ENCODE results near the gene GGCT. TPM values are rescaled to one million over a fixed set of nuclear protein-coding genes. Genes with fewer than 3 reads are reported as not detected.
A peak's percentile ranks its signal among the peaks of the same experiment; 100 is the strongest.
"Not testable (repeated sequence)": the region's sequence is repeated elsewhere in the genome, so short reads cannot be mapped to it uniquely, and the experiment has no call there.

The GGCT gene
- total and polyA plus RNA-seq, 4 donors, result 16.7 to 64.2 (median 25.9) TPM

- Histone ChIP-seq H3K4me3 (ENCODE audit: low read length in 2 of 2) (no peak overlapping the region), H3K9me3 (ENCODE audit: control insufficient read depth, low read length) (no peaks in the 10 kb centered on the region), H3K36me3 (ENCODE audit: control insufficient read depth in 1 of 2, insufficient read depth in 2 of 2, low read length in 1 of 2) (no peaks in the 10 kb centered on the region), H3K27me3 (ENCODE audit: control insufficient read depth in 1 of 2, insufficient read depth in 2 of 2, low read length in 1 of 2) (no peaks in the 10 kb centered on the region), H3K27ac (ENCODE audit: low read depth in 1 of 2, low read length in 2 of 2) (no peak overlapping the region), H3K4me1 (ENCODE audit: control insufficient read depth in 1 of 2, insufficient read depth in 2 of 2, low read length in 2 of 2) (peaks cover 0 to 2% of the 10 kb centered on the region in 2 donors)
- ATAC-seq (ENCODE audit: low FRiP score) (no peak), DNase-seq (no peak)
- intact Hi-C loops (cut with DNase I), result no loop called here
- WGBS, 2 donors, result 90 to 91% methylated on average over 2 of the region's 2 CpGs
Measured at GRCh38 chr7:30502470-30503251, 2.0 kb downstream of the GGCT start.

GRCh38 chr7:30501264-30501663, 3.4 kb downstream of the GGCT start:
- intact Hi-C loops (cut with DNase I), result no loop called here
- no peaks in the 10 kb centered on the region for H3K27me3 ChIP-seq (ENCODE audit: control insufficient read depth in 1 of 2, insufficient read depth in 2 of 2, low read length in 1 of 2)
- WGBS, 2 donors, result 94 to 97% methylated on average over 5 of the region's 5 CpGs
- no peak overlapping the region for H3K4me3 ChIP-seq (ENCODE audit: low read length in 2 of 2)
- peaks cover 0 to 2% of the 10 kb centered on the region in 2 donors for H3K4me1 ChIP-seq (ENCODE audit: control insufficient read depth in 1 of 2, insufficient read depth in 2 of 2, low read length in 2 of 2)
- no peak overlapping the region for H3K27ac ChIP-seq (ENCODE audit: low read depth in 1 of 2, low read length in 2 of 2)
- no peaks in the 10 kb centered on the region for H3K9me3 ChIP-seq (ENCODE audit: control insufficient read depth, low read length)
- H3K36me3 ChIP-seq (ENCODE audit: control insufficient read depth in 1 of 2, insufficient read depth in 2 of 2, low read length in 1 of 2), result no peaks in the 10 kb centered on the region
- no peak for ATAC-seq (ENCODE audit: low FRiP score)
- no peak for DNase-seq

DNA sequence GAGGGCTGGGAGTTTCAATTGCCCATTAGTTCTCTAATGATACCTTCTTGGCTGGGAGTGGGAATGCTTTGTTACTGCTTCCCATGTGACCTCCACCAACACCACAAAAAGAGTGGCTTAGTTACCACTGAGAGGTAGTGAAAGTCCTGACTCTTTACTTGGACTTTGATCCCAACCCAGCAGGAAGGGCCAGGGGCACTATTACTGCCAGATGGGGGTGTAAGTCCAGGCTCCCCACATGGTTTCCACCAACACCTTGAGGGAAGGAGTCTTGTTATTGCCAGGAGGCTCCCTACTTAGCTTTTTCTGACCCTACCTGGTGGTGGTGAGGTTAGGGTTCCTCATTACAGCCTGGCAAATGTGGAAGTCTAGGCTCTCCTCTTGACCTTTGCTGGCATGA, 11.4 kb downstream of the GGCT start:
- no peak overlapping the region for H3K27ac ChIP-seq (ENCODE audit: low read depth in 1 of 2, low read length in 2 of 2)
- intact Hi-C loops (cut with DNase I), result no loop called here
- ATAC-seq (ENCODE audit: low FRiP score) (no peak), DNase-seq (no peak)
- no peaks in the 10 kb centered on the region for H3K36me3 ChIP-seq (ENCODE audit: control insufficient read depth in 1 of 2, insufficient read depth in 2 of 2, low read length in 1 of 2)
- H3K27me3 ChIP-seq (ENCODE audit: control insufficient read depth in 1 of 2, insufficient read depth in 2 of 2, low read length in 1 of 2), result no peaks in the 10 kb centered on the region
- no peak overlapping the region for H3K4me3 ChIP-seq (ENCODE audit: low read length in 2 of 2)
- peaks cover 2% of the 10 kb centered on the region for H3K9me3 ChIP-seq (ENCODE audit: control insufficient read depth, low read length)
- no peaks in the 10 kb centered on the region for H3K4me1 ChIP-seq (ENCODE audit: control insufficient read depth in 1 of 2, insufficient read depth in 2 of 2, low read length in 2 of 2)

DNA sequence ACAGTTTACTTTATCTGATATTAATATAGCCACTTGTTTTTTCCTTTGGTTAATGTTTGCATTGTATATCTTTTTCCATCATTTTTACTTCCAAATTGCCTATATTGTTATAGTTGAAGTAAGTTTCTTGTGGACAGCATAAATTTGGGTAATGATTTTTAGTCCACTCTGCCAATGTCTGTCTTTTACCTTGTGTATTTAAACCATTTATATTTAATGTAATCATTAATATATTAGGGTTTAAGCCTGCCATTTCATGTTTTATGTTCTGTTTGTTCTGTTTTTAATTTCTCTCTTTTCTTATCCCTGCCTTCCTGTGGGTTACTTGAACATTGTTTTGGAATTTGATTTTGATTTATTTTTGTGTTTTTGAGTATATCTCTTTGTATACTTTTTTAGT, 13.2 kb downstream of the GGCT start:
- ATAC-seq (ENCODE audit: low FRiP score), result no peak
- no peaks in the 10 kb centered on the region for H3K36me3 ChIP-seq (ENCODE audit: control insufficient read depth in 1 of 2, insufficient read depth in 2 of 2, low read length in 1 of 2)
- no peak overlapping the region for H3K4me3 ChIP-seq (ENCODE audit: low read length in 2 of 2)
- peaks cover 2% of the 10 kb centered on the region for H3K9me3 ChIP-seq (ENCODE audit: control insufficient read depth, low read length)
- no peak overlapping the region for H3K27ac ChIP-seq (ENCODE audit: low read depth in 1 of 2, low read length in 2 of 2)
- no peak for DNase-seq
- H3K4me1 ChIP-seq (ENCODE audit: control insufficient read depth in 1 of 2, insufficient read depth in 2 of 2, low read length in 2 of 2), result no peaks in the 10 kb centered on the region
- intact Hi-C loops (cut with DNase I), result no loop called here
- H3K27me3 ChIP-seq (ENCODE audit: control insufficient read depth in 1 of 2, insufficient read depth in 2 of 2, low read length in 1 of 2), result no peaks in the 10 kb centered on the region

- intact Hi-C loops (cut with DNase I), result no loop called here
- Histone ChIP-seq H3K4me3 (ENCODE audit: low read length in 2 of 2) (no peak overlapping the region), H3K27ac (ENCODE audit: low read depth in 1 of 2, low read length in 2 of 2) (no peak overlapping the region), H3K36me3 (ENCODE audit: control insufficient read depth in 1 of 2, insufficient read depth in 2 of 2, low read length in 1 of 2) (no peaks in the 10 kb centered on the region), H3K4me1 (ENCODE audit: control insufficient read depth in 1 of 2, insufficient read depth in 2 of 2, low read length in 2 of 2) (no peaks in the 10 kb centered on the region), H3K9me3 (ENCODE audit: control insufficient read depth, low read length) (no peaks in the 10 kb centered on the region), H3K27me3 (ENCODE audit: control insufficient read depth in 1 of 2, insufficient read depth in 2 of 2, low read length in 1 of 2) (no peaks in the 10 kb centered on the region)
- no peak for ATAC-seq (ENCODE audit: low FRiP score)
- WGBS, 2 donors, result 80% methylated on average over 1 of the region's 1 CpG
- no peak for DNase-seq
Measured at GRCh38 chr7:30487371-30487770, 17.3 kb downstream of the GGCT start.

DNA sequence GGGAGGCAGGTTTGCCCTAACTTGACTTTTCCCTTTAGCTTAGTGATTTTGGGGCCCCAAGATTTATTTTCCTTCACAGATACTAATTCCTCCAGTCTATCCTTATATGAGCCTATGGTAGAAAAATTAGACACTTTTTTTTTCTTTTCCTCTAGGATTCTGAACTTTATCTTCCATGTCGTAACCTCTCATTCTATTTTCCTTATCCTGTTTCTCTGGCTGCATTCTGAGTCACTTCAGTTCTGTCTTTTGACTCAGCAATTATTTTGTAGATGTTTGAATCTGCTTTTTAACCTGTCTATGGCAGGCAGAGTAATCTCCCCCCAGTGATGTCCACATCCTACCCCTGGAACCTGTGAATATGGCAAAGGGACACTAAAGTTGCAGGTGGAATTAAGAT, 19.0 kb downstream of the GGCT start:
- DNase-seq (no peak), ATAC-seq (ENCODE audit: low FRiP score) (no peak)
- WGBS, 2 donors, result 90 to 97% methylated on average over 1 of the region's 1 CpG
- intact Hi-C loops (cut with DNase I), result no loop called here
- no peak overlapping the region for H3K4me3 ChIP-seq (ENCODE audit: low read length in 2 of 2)
- H3K27me3 ChIP-seq (ENCODE audit: control insufficient read depth in 1 of 2, insufficient read depth in 2 of 2, low read length in 1 of 2), result no peaks in the 10 kb centered on the region
- H3K9me3 ChIP-seq (ENCODE audit: control insufficient read depth, low read length), result no peaks in the 10 kb centered on the region
- no peaks in the 10 kb centered on the region for H3K4me1 ChIP-seq (ENCODE audit: control insufficient read depth in 1 of 2, insufficient read depth in 2 of 2, low read length in 2 of 2)
- H3K36me3 ChIP-seq (ENCODE audit: control insufficient read depth in 1 of 2, insufficient read depth in 2 of 2, low read length in 1 of 2), result no peaks in the 10 kb centered on the region
- no peak overlapping the region for H3K27ac ChIP-seq (ENCODE audit: low read depth in 1 of 2, low read length in 2 of 2)

DNA sequence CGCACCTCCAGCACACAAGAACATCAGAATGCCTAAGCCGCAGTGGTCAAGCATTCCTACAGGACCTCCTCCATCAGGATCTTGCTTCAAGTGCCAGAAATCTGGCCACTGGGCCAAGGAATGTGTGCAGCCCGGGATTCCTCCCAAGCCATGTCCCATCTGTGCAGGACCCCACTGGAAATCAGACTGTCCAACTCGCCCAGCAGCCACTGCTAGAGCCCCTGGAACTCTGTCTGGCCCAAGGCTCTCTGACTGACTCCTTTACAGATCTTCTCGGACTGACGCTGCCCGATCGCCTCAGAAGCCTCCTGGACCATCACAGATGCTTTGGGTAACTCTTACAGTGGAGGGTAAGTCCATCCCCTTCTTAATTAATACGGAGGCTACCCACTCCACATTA, 23.2 kb downstream of the GGCT start:
- H3K27ac ChIP-seq (ENCODE audit: low read depth in 1 of 2, low read length in 2 of 2); H3K4me1 ChIP-seq (ENCODE audit: control insufficient read depth in 1 of 2, insufficient read depth in 2 of 2, low read length in 2 of 2); H3K9me3 ChIP-seq (ENCODE audit: control insufficient read depth, low read length); intact Hi-C loops (cut with DNase I); H3K4me3 ChIP-seq (ENCODE audit: low read length in 2 of 2); ATAC-seq (ENCODE audit: low FRiP score); DNase-seq; H3K27me3 ChIP-seq (ENCODE audit: control insufficient read depth in 1 of 2, insufficient read depth in 2 of 2, low read length in 1 of 2); H3K36me3 ChIP-seq (ENCODE audit: control insufficient read depth in 1 of 2, insufficient read depth in 2 of 2, low read length in 1 of 2): not testable (repeated sequence)
- 93 to 94% methylated on average over 9 of the region's 9 CpGs for WGBS, 2 donors

DNA sequence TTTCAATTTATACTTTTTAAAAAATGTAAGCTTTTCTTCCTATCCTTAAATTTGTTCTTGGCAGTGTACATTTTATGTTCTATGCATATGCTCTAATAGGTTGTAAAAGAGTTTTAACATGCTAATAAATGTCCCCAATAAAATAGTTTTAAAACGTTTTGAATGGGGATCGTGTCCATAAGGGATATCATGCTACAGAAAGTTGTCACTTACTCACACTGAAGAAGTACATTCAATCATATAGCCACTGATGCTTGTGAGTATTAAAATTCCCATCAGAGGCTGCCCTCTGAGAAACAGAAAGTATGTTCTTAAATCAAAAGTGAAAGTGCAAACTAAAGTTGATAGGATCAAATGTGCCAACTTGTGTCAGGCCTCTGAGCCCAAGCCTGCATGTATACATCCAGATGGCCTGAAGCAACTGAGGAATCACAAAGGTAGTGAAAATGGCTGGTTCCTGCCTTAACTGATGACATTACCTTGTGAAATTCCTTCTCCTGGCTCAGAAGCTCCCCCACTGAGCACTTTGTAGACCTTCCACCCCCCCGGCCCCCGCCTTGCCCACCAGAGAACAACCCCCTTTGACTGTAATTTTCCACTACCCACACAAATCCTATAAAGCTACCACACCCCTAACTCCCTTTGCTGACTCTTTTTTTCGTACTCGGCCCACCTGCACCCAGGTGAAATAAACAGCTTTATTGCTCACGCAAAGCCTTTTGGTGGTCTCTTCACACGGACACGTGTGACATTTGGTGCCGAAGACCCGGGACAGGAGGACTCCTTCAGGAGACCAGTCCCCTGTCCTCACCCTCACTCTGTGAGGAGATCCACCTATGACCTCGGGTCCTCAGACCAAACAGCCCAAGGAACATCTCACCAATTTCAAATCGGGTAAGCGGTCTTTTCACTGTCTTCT, 25.2 kb downstream of the GGCT start:
- Histone ChIP-seq H3K4me1 (ENCODE audit: control insufficient read depth in 1 of 2, insufficient read depth in 2 of 2, low read length in 2 of 2) (no peaks in the 10 kb centered on the region), H3K4me3 (ENCODE audit: low read length in 2 of 2) (peak overlapping the region; percentile 22 to 72), H3K27ac (ENCODE audit: low read depth in 1 of 2, low read length in 2 of 2) (no peak overlapping the region), H3K27me3 (ENCODE audit: control insufficient read depth in 1 of 2, insufficient read depth in 2 of 2, low read length in 1 of 2) (no peaks in the 10 kb centered on the region), H3K36me3 (ENCODE audit: control insufficient read depth in 1 of 2, insufficient read depth in 2 of 2, low read length in 1 of 2) (no peaks in the 10 kb centered on the region), H3K9me3 (ENCODE audit: control insufficient read depth, low read length) (no peaks in the 10 kb centered on the region)
- no peak for ATAC-seq (ENCODE audit: low FRiP score)
- DNase-seq, result peak in 1 of 2 donors; percentile 43
- 83 to 85% methylated on average over 14 of the region's 14 CpGs for WGBS, 2 donors
- intact Hi-C loops (cut with DNase I), result loop anchor here in 1 of 2 donors (2.0 kb wide), 1 partner anchor 25 kb away; the partner anchor contains the start of gene GGCT
